Measurements from ENCODE around the gene NKD2.

NKD2 gene

GRCh38 chr5:1014781-1015221, 6.2 kb downstream of the NKD2 start:
- TF ChIP-seq, protein P1, sequence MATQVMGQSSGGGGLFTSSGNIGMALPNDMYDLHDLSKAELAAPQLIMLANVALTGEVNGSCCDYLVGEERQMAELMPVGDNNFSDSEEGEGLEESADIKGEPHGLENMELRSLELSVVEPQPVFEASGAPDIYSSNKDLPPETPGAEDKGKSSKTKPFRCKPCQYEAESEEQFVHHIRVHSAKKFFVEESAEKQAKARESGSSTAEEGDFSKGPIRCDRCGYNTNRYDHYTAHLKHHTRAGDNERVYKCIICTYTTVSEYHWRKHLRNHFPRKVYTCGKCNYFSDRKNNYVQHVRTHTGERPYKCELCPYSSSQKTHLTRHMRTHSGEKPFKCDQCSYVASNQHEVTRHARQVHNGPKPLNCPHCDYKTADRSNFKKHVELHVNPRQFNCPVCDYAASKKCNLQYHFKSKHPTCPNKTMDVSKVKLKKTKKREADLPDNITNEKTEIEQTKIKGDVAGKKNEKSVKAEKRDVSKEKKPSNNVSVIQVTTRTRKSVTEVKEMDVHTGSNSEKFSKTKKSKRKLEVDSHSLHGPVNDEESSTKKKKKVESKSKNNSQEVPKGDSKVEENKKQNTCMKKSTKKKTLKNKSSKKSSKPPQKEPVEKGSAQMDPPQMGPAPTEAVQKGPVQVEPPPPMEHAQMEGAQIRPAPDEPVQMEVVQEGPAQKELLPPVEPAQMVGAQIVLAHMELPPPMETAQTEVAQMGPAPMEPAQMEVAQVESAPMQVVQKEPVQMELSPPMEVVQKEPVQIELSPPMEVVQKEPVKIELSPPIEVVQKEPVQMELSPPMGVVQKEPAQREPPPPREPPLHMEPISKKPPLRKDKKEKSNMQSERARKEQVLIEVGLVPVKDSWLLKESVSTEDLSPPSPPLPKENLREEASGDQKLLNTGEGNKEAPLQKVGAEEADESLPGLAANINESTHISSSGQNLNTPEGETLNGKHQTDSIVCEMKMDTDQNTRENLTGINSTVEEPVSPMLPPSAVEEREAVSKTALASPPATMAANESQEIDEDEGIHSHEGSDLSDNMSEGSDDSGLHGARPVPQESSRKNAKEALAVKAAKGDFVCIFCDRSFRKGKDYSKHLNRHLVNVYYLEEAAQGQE (IDR thresholded peaks at IDR 0.05; ENCODE audit: insufficient read depth in 1 of 2, low read depth in 2 of 2, low read length in 2 of 2): no peak
- TF ChIP-seq TAF1 (IDR thresholded peaks at IDR 0.05; ENCODE audit: borderline replicate concordance, insufficient read depth, low read length) (no peak), POLR2AphosphoS5 (IDR thresholded peaks at IDR 0.05; ENCODE audit: low read depth, low read length) (no peak), SIN3A (IDR thresholded peaks at IDR 0.05; ENCODE audit: borderline replicate concordance, insufficient read depth, low read length) (no peak), FOXP2 (optimal IDR thresholded peaks at IDR 0.05; ENCODE audit: borderline replicate concordance, extremely low read depth, extremely low read length, insufficient read depth) (no peak)

- TF ChIP-seq FOXP2 (optimal IDR thresholded peaks at IDR 0.05; ENCODE audit: borderline replicate concordance, extremely low read depth, extremely low read length, insufficient read depth) (no peak), POLR2AphosphoS5 (IDR thresholded peaks at IDR 0.05; ENCODE audit: low read depth, low read length) (no peak), SIN3A (IDR thresholded peaks at IDR 0.05; ENCODE audit: borderline replicate concordance, insufficient read depth, low read length) (no peak), TAF1 (IDR thresholded peaks at IDR 0.05; ENCODE audit: borderline replicate concordance, insufficient read depth, low read length) (no peak)
- TF ChIP-seq, protein P1 (IDR thresholded peaks at IDR 0.05; ENCODE audit: insufficient read depth in 1 of 2, low read depth in 2 of 2, low read length in 2 of 2): no peak
Observed at GRCh38 chr5:1015507-1015906, 6.9 kb downstream of the NKD2 start.

- TF ChIP-seq FOXP2 (optimal IDR thresholded peaks at IDR 0.05; ENCODE audit: borderline replicate concordance, extremely low read depth, extremely low read length, insufficient read depth) (no peak), POLR2AphosphoS5 (IDR thresholded peaks at IDR 0.05; ENCODE audit: low read depth, low read length) (no peak), SIN3A (IDR thresholded peaks at IDR 0.05; ENCODE audit: borderline replicate concordance, insufficient read depth, low read length) (no peak), TAF1 (IDR thresholded peaks at IDR 0.05; ENCODE audit: borderline replicate concordance, insufficient read depth, low read length) (no peak)
- TF ChIP-seq, protein P1 (IDR thresholded peaks at IDR 0.05; ENCODE audit: insufficient read depth in 1 of 2, low read depth in 2 of 2, low read length in 2 of 2): no peak
Observed at GRCh38 chr5:1016036-1016435, 7.4 kb downstream of the NKD2 start.

GRCh38 chr5:1016476-1016875, 7.9 kb downstream of the NKD2 start:
- TF ChIP-seq SIN3A (IDR thresholded peaks at IDR 0.05; ENCODE audit: borderline replicate concordance, insufficient read depth, low read length) (no peak), TAF1 (IDR thresholded peaks at IDR 0.05; ENCODE audit: borderline replicate concordance, insufficient read depth, low read length) (no peak), FOXP2 (optimal IDR thresholded peaks at IDR 0.05; ENCODE audit: borderline replicate concordance, extremely low read depth, extremely low read length, insufficient read depth) (no peak)

DNA sequence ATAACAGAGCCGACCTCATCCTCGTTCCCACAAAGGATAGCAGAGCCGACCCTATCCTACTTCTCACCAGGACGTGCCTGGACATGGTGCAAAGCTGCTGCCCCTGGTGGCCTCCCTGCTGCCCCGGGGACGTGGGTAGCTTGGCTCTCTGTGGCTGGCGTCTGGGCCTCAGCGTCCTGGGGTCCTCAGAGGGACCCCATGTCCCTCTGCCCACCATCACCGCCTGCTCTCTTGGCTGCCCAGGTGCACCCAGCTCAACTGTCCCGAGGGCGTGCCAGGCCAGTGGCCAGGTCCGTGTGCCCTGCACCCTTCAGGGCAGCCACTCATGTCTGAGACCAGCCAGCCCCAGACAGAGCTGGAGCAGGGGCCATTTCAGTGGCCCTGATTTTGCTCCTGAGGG, 8.5 kb downstream of the NKD2 start:
- TF ChIP-seq SIN3A (IDR thresholded peaks at IDR 0.05; ENCODE audit: borderline replicate concordance, insufficient read depth, low read length): no peak
- no peak for TF ChIP-seq FOXP2 (optimal IDR thresholded peaks at IDR 0.05; ENCODE audit: borderline replicate concordance, extremely low read depth, extremely low read length, insufficient read depth)
- TF ChIP-seq TAF1 (IDR thresholded peaks at IDR 0.05; ENCODE audit: borderline replicate concordance, insufficient read depth, low read length): no peak
- TF ChIP-seq POLR2AphosphoS5 (IDR thresholded peaks at IDR 0.05; ENCODE audit: low read depth, low read length): no peak

DNA sequence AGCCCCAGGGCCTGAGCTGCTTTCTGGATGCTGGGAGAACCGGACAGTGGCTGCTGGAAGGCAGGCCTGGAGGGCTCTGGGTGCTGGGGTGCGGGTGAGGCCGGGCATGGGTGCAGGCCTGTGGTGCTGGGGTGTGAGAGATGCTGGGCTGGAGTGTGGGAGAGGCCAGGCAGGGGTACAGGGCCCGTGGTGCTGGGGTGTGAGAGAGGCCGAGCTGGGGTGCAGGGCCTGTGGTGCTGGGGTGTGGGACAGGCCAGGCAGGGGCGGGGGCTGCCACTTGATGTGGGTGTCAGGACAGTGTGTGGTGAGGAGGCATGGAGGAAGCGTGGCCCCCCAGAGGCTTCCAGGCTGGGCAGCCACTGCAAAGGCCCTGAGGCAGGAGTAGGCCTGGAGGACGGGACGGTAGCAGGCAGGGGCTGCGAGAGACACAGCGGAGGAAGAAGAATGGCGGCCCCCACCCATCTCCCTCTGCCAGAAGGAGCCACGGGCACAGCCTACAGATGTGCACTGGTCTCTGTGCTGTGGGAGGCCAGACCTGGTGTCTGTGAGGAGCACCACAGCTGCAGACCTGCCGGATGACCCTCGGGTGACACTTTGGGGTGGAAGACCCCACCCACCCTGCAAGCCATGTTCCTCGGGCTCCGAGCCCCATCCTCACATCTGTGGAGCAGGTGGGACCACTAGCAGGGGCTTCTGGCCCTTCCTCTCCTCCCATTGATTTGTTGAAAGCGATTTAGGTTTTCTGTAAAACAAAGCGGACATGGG, 9.3 kb downstream of the NKD2 start:
- TF ChIP-seq FOXP2 (optimal IDR thresholded peaks at IDR 0.05; ENCODE audit: borderline replicate concordance, extremely low read depth, extremely low read length, insufficient read depth): no peak
- no peak for TF ChIP-seq TAF1 (IDR thresholded peaks at IDR 0.05; ENCODE audit: borderline replicate concordance, insufficient read depth, low read length)
- TF ChIP-seq, protein P1 (IDR thresholded peaks at IDR 0.05; ENCODE audit: insufficient read depth in 1 of 2, low read depth in 2 of 2, low read length in 2 of 2): no peak
- no peak for TF ChIP-seq POLR2AphosphoS5 (IDR thresholded peaks at IDR 0.05; ENCODE audit: low read depth, low read length)
- TF ChIP-seq SIN3A (IDR thresholded peaks at IDR 0.05; ENCODE audit: borderline replicate concordance, insufficient read depth, low read length): no peak

Measured in PFSK-1 (cell line).